SK-N-SH (cell line): ENCODE data around the gene CTNNB1. TPM values are rescaled to one million over a fixed set of nuclear protein-coding genes. Genes with fewer than 3 reads are reported as not detected.

Experiments
- CTCF ChIA-PET: fragments of 300-600, 350-600 bp; formaldehyde crosslinking; extraction: SDS; loops from one replicate; lab custom pipeline; 2021; lab: Yijun Ruan, JAX
- POLR2A ChIA-PET: fragments of 350-600 bp; sonication (Branson Sonifier 250); formaldehyde crosslinking; extraction: SDS; loops from one replicate; lab custom pipeline; 2020; ENCODE audit warnings: antibody characterized with exemption, inconsistent platforms; lab: Yijun Ruan, JAX
- DNase-seq: peaks from one replicate; pipeline ENCODE4 v3.0.0; 2012
- H2AFZ ChIP-seq: fragments of 200-600 bp; sonication (generic); 2 replicates; pipeline ENCODE4 v1.8.1; 2016; ENCODE audit warnings: antibody characterized with exemption, mild to moderate bottlenecking, low read depth
- H3F3A ChIP-seq: fragments of 200-600 bp; sonication (generic); replicated peaks from 2 replicates; pipeline ENCODE3; 2016; ENCODE audit warnings: antibody characterized with exemption, mild to moderate bottlenecking; ENCODE audit not compliant: insufficient read depth
- H3K27ac ChIP-seq, 2 experiments: fragments of 200-500 bp in 1 of 2; fragments of 200-600 bp in 1 of 2; sonication (Bioruptor generic) in 1 of 2; sonication (generic), shearing (Covaris generic) in 1 of 2; 2 replicates each; pipeline versions ENCODE4 v1.5.1 to v1.6.1; 2014 to 2016; ENCODE audit warnings: low read depth in 2 of 2, inconsistent platforms in 1 of 2, low read length in 1 of 2, mild to moderate bottlenecking in 1 of 2, mixed read lengths in 1 of 2
- H3K27me3 ChIP-seq: fragments of 200-600 bp; sonication (generic), shearing (Covaris generic); 2 replicates; pipeline ENCODE4 v1.6.1; 2016; ENCODE audit warnings: mixed run types; ENCODE audit not compliant: insufficient read depth
- H3K36me3 ChIP-seq, 2 experiments: fragments of 200-500 bp in 1 of 2; fragments of 200-600 bp in 1 of 2; sonication (Bioruptor generic) in 1 of 2; sonication (generic) in 1 of 2; replicated peaks in 1 of 2; 2 replicates each; pipeline versions ENCODE3 to v1.5.1; 2014 to 2016; ENCODE audit warnings: low read length in 1 of 2, mild to moderate bottlenecking in 1 of 2; ENCODE audit not compliant: insufficient read depth in 2 of 2, control insufficient read depth in 1 of 2
- H3K4me1 ChIP-seq, 2 experiments: fragments of 200-500 bp in 1 of 2; fragments of 200-600 bp in 1 of 2; sonication (Bioruptor generic) in 1 of 2; sonication (generic), shearing (Covaris generic) in 1 of 2; 2 replicates each; pipeline versions ENCODE4 v1.5.1 to v1.6.1; 2014 to 2016; ENCODE audit warnings: low read depth in 1 of 2, low read length in 1 of 2, mixed run types in 1 of 2; ENCODE audit not compliant: insufficient read depth in 2 of 2, control insufficient read depth in 1 of 2
- H3K4me2 ChIP-seq: fragments of 200-600 bp; sonication (generic), shearing (Covaris generic); 2 replicates; pipeline ENCODE4 v1.6.1; 2017; ENCODE audit warnings: mixed run types
- H3K4me3 ChIP-seq, 2 experiments: fragments of 200-500 bp in 1 of 2; fragments of 200-600 bp in 1 of 2; sonication (Bioruptor generic) in 1 of 2; sonication (generic), shearing (Covaris generic) in 1 of 2; 2 replicates each; pipeline versions ENCODE4 v1.5.1 to v1.8.1; 2014 to 2016; ENCODE audit warnings: low read depth in 2 of 2, inconsistent platforms in 1 of 2, low read length in 1 of 2, mild to moderate bottlenecking in 1 of 2, mixed read lengths in 1 of 2, moderate library complexity in 1 of 2
- H3K79me2 ChIP-seq: fragments of 200-600 bp; sonication (generic); 2 replicates; pipeline ENCODE4 v1.8.1; 2017; ENCODE audit warnings: mild to moderate bottlenecking; ENCODE audit not compliant: insufficient read depth
- H3K9ac ChIP-seq: fragments of 200-600 bp; sonication (generic); 2 replicates; pipeline ENCODE4 v1.6.1; 2017; ENCODE audit warnings: mixed run types
- H3K9me2 ChIP-seq: fragments of 200-600 bp; sonication (generic); 2 replicates; pipeline ENCODE4 v1.6.1; 2017; ENCODE audit warnings: mixed run types
- H3K9me3 ChIP-seq: fragments of 200-600 bp; sonication (generic); 2 replicates; pipeline ENCODE4 v1.6.1; 2017; ENCODE audit warnings: mixed run types, mild to moderate bottlenecking, moderate library complexity
- H4K20me1 ChIP-seq: fragments of 200-600 bp; sonication (generic); 2 replicates; pipeline ENCODE4 v1.6.1; 2017; ENCODE audit warnings: mild to moderate bottlenecking, mixed run types; ENCODE audit not compliant: insufficient read depth
- EP300 ChIP-seq, 2 experiments: IDR thresholded peaks; 2 replicates each; pipeline versions ENCODE4 v1.4.0 to v1.6.1; 2012; ENCODE audit warnings: borderline replicate concordance in 1 of 2, low read depth in 1 of 2, low read length in 1 of 2
- FOXJ3 ChIP-seq: sonication (generic); formaldehyde crosslinking; IDR thresholded peaks from 2 replicates; pipeline ENCODE4 v1.5.1; 2020; ENCODE audit warnings: mild to moderate bottlenecking, missing genetic modification reagents
- GATA2 ChIP-seq: sonication (generic); formaldehyde crosslinking; IDR thresholded peaks from 2 replicates; pipeline ENCODE4 v1.5.0; 2020; ENCODE audit warnings: mild to moderate bottlenecking, missing genetic modification reagents
- IRF3 ChIP-seq: fragments of 150-350 bp; IDR thresholded peaks from 2 replicates; pipeline ENCODE4 v1.6.1; 2016; ENCODE audit warnings: mild to moderate bottlenecking, low read depth, low read length
- MXI1 ChIP-seq: IDR thresholded peaks from 2 replicates; pipeline ENCODE4 v1.6.1; 2012; ENCODE audit warnings: mild to moderate bottlenecking, low read depth, low read length, improper control_type of control experiment
- NFIC ChIP-seq: IDR thresholded peaks from 2 replicates; pipeline ENCODE4 v1.4.0; 2012; ENCODE audit warnings: borderline replicate concordance
- NRF1 ChIP-seq: IDR thresholded peaks from 2 replicates; pipeline ENCODE4 v1.6.1; 2012; ENCODE audit warnings: low read depth, mild to moderate bottlenecking, low read length
- RFX5 ChIP-seq: IDR thresholded peaks from 2 replicates; pipeline ENCODE4 v1.6.1; 2012; ENCODE audit warnings: mild to moderate bottlenecking, improper control_type of control experiment, low read length
- RXRA ChIP-seq: IDR thresholded peaks from 2 replicates; pipeline ENCODE4 v1.4.0; 2012; ENCODE audit warnings: low read depth, mild to moderate bottlenecking, borderline replicate concordance
- TCF12 ChIP-seq: IDR thresholded peaks from 2 replicates; pipeline ENCODE4 v1.4.0; 2012
- TEAD4 ChIP-seq: IDR thresholded peaks from 2 replicates; pipeline ENCODE4 v1.4.0; 2012; ENCODE audit warnings: mild to moderate bottlenecking, borderline replicate concordance; ENCODE audit not compliant: insufficient read depth
- YY1 ChIP-seq: IDR thresholded peaks from 2 replicates; pipeline ENCODE4 v1.4.0; 2012; ENCODE audit warnings: low read depth, mild to moderate bottlenecking
- WGBS: methylation state at CpG from one replicate; pipeline ENCODE4 v1.1.6; 2017; ENCODE audit warnings: low lambda C conversion rate; 5-methylcytosine and 5-hydroxymethylcytosine counted together
- polyA plus RNA-seq, 3 experiments: library from polyadenylated mRNA; depleted of rRNA; stranded (reverse); fragments of >200 nt; gene quantifications; 2 replicates each; pipeline ENCODE4 v1.2.3, GENCODE V29; 2012
- TF ChIP-seq, protein P1 (sequence below): IDR thresholded peaks from 2 replicates; pipeline ENCODE4 v1.4.0; 2012; ENCODE audit warnings: low read depth
- TF ChIP-seq, protein P2 (sequence below): IDR thresholded peaks from 2 replicates; pipeline ENCODE4 v1.6.1; 2012; ENCODE audit warnings: mild to moderate bottlenecking, low read depth, low read length, moderate library complexity

The CTNNB1 gene
- polyA plus RNA-seq, 1 of the 3 experiments (the other 2 are of a cell fraction): 178 TPM

GRCh38 chr3:41190509-41191284, 8.6 kb upstream of the CTNNB1 start:
- Histone ChIP-seq H3K9me3 (no peaks in the 10 kb centered on the region), H3K27me3 (peaks cover 4% of the 10 kb centered on the region; the same call in 1 of the 2 replicates), H3K9ac (no peak overlapping the region), H3K27ac (no peak overlapping the region), H3F3A (no peaks in the 10 kb centered on the region), H3K36me3 (no peaks in the 10 kb centered on the region), H3K79me2 (no peaks in the 10 kb centered on the region), H2AFZ (no peak overlapping the region), H3K4me2 (no peak overlapping the region), H3K4me1 (no peaks in the 10 kb centered on the region), H3K9me2 (no peaks in the 10 kb centered on the region), H4K20me1 (no peaks in the 10 kb centered on the region), H3K4me3 (no peak overlapping the region)
- ChIA-PET POLR2A (interaction anchor here (2.2 kb wide), 1 partner anchor 9 kb away, joined by 7 read pairs; the partner anchor contains the start of gene CTNNB1), CTCF (interaction anchor here (0.5 to 1.3 kb wide), 2 partner anchors 606 to 626 kb away, joined by 3 read pairs; no protein-coding TSS in a partner anchor)
- 45% methylated on average over 1 of the region's 1 CpG for WGBS
- DNase-seq: no peak
- no peak for TF ChIP-seq NFIC
- no peak for TF ChIP-seq RFX5
- no peak for TF ChIP-seq YY1
- TF ChIP-seq TEAD4: no peak
- no peak for TF ChIP-seq RXRA
- TF ChIP-seq EP300 (IDR thresholded peaks at IDR 0.05; ENCODE audit: borderline replicate concordance in 1 of 2, low read depth in 1 of 2, low read length in 1 of 2): no peak
- TF ChIP-seq, protein P1, sequence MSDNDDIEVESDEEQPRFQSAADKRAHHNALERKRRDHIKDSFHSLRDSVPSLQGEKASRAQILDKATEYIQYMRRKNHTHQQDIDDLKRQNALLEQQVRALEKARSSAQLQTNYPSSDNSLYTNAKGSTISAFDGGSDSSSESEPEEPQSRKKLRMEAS: no peak
- TF ChIP-seq MXI1: no peak
- TF ChIP-seq IRF3: no peak
- no peak for TF ChIP-seq NRF1
- no peak for TF ChIP-seq FOXJ3 (CRISPR knock-in tag)
- no peak for TF ChIP-seq TCF12
- TF ChIP-seq GATA2: no peak
- TF ChIP-seq, protein P2, sequence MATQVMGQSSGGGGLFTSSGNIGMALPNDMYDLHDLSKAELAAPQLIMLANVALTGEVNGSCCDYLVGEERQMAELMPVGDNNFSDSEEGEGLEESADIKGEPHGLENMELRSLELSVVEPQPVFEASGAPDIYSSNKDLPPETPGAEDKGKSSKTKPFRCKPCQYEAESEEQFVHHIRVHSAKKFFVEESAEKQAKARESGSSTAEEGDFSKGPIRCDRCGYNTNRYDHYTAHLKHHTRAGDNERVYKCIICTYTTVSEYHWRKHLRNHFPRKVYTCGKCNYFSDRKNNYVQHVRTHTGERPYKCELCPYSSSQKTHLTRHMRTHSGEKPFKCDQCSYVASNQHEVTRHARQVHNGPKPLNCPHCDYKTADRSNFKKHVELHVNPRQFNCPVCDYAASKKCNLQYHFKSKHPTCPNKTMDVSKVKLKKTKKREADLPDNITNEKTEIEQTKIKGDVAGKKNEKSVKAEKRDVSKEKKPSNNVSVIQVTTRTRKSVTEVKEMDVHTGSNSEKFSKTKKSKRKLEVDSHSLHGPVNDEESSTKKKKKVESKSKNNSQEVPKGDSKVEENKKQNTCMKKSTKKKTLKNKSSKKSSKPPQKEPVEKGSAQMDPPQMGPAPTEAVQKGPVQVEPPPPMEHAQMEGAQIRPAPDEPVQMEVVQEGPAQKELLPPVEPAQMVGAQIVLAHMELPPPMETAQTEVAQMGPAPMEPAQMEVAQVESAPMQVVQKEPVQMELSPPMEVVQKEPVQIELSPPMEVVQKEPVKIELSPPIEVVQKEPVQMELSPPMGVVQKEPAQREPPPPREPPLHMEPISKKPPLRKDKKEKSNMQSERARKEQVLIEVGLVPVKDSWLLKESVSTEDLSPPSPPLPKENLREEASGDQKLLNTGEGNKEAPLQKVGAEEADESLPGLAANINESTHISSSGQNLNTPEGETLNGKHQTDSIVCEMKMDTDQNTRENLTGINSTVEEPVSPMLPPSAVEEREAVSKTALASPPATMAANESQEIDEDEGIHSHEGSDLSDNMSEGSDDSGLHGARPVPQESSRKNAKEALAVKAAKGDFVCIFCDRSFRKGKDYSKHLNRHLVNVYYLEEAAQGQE: no peak
